Left renal pelvis (tissue), 4 donors: Measurements from ENCODE around the gene REV3L. TPM values are rescaled to one million over a fixed set of nuclear protein-coding genes. Genes with fewer than 3 reads are reported as not detected.

Source experiments
- DNase-seq, 4 donors: peaks; one replicate each; pipeline ENCODE4 v3.0.0-alpha.2; 2013; ENCODE audit warnings: low read depth in 4 of 4, low spot score in 3 of 4
- polyA plus RNA-seq, 4 donors: library from polyadenylated mRNA; unstranded; fragments of 120-200 nt; gene quantifications; one replicate each; pipeline ENCODE4 v1.2.1, GENCODE V29; 2013; ENCODE audit not compliant: insufficient read length in 4 of 4

The REV3L gene
- polyA plus RNA-seq, 4 donors, result 37.1 to 59.8 (median 45.1) TPM

GRCh38 chr6:111428811-111429210 lies 54.2 kb downstream of the REV3L start:
- no peak for DNase-seq

- DNase-seq, result no peak
Measured at GRCh38 chr6:111427341-111428116, 55.5 kb downstream of the REV3L start.

GRCh38 chr6:111423960-111424846 lies 58.8 kb downstream of the REV3L start:
- DNase-seq, result no peak

- DNase-seq, result no peak
Measured at GRCh38 chr6:111423055-111423633, 59.9 kb downstream of the REV3L start.

- no peak for DNase-seq
Measured at GRCh38 chr6:111418971-111419693, 63.9 kb downstream of the REV3L start.

- DNase-seq, result no peak
Measured at GRCh38 chr6:111417946-111418345, 65.1 kb downstream of the REV3L start.

- DNase-seq, result no peak
Measured at GRCh38 chr6:111417181-111417585, 65.8 kb downstream of the REV3L start.

- DNase-seq, result no peak
Measured at GRCh38 chr6:111416529-111416928, 66.5 kb downstream of the REV3L start.

GRCh38 chr6:111414373-111414772 lies 68.6 kb downstream of the REV3L start:
- no peak for DNase-seq

GRCh38 chr6:111411978-111412566 lies 70.9 kb downstream of the REV3L start:
- DNase-seq, result no peak

- no peak for DNase-seq
Measured at GRCh38 chr6:111411046-111411445, 72.0 kb downstream of the REV3L start.

GRCh38 chr6:111410371-111410770 lies 72.6 kb downstream of the REV3L start:
- DNase-seq, result no peak

GRCh38 chr6:111409430-111409829 lies 73.6 kb downstream of the REV3L start:
- no peak for DNase-seq

- no peak for DNase-seq
Measured at GRCh38 chr6:111407686-111408085, 75.3 kb downstream of the REV3L start.

GRCh38 chr6:111406200-111406721 lies 76.8 kb downstream of the REV3L start:
- DNase-seq, result no peak

GRCh38 chr6:111403388-111403787 lies 79.6 kb downstream of the REV3L start:
- DNase-seq, result no peak

- no peak for DNase-seq
Measured at GRCh38 chr6:111399626-111400025, 83.4 kb downstream of the REV3L start.

- DNase-seq, result no peak
Measured at GRCh38 chr6:111388681-111389080, 94.3 kb downstream of the REV3L start.

GRCh38 chr6:111382476-111383294 lies 100.3 kb downstream of the REV3L start:
- DNase-seq, result no peak
